ENCODE data around the gene PARS2.
A peak's percentile ranks its signal among the peaks of the same experiment; 100 is the strongest.

The PARS2 gene

DNA sequence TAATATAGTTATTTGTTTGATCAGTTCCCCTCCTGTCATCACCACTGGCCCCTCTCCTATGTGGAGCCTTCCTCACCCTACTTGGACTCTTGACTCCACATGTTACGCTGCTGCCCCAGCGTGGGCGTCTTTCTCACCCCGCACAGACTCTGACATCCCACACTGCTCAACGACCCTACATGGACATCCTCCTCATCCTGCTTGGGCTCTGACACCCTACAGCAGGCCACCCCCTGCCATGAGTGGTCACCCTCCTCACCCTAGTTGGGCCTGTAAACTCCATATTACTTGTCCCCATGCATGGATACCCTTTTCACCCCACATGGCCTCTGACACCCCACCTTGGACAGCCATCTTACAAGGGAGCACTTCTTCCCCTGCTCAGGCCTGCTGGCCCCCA is 27.6 kb downstream of the PARS2 start:
- no peak for DNase-seq (ENCODE audit: low read depth in 2 of 2)

DNA sequence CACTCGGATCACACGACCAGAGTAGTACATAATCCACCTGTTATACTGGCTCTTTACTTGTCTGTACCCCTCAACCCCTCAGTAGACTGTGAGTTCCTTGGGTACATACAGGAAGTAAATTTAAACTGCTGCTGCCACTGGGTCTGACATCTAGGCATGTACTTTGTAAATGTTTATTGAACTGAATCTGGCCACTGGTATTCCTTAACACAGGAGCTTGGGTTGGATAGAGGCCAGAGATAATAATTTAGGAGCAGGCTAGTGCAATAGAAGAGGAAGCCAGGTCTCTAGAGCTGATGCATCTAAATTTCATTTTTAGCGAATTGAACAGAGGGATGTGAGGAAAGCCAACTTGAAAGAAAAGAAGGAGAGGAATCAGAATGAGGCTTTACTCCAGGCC is 36.3 kb downstream of the PARS2 start:
- no peak for DNase-seq (ENCODE audit: low read depth in 2 of 2)

DNA sequence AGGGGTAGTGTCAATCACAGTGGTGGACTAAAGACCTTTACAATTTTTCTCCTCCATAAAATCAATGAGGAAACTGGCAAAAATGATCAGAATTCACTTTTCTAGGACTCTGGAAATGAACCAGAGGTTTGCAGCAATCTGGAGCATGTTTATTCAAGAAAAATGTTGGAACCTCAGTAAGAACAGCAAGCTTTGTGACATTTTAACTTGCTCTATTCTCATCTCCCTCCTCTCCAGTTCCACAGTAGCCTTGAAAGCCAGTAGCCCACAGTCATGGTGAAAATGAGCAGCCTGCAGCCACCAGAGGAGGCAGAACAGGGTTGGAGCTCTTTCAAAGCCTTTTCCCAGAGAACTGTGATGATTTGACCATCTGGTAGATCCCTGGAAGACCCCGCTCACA is 39.6 kb downstream of the PARS2 start:
- DNase-seq (ENCODE audit: low read depth in 2 of 2), result no peak

DNA sequence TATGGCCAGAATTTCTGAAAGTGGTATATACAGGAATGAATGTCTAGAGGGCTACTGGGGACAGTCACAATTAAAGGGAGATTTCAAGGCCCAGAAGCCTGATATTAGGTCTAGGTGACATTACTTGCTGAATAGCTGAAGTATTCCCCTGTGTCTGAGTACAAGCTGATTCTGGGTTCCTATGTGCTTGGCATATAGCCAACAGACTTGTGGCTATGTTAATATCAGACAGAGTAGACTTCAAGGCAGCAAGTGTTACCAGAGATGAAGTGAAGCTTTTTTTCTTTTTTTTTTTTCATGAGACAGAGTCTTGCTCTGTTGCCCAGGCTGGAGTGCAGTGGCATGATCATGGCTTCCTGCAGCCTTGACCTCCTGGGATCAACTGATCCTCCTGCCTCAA is 40.3 kb downstream of the PARS2 start:
- no peak for DNase-seq (ENCODE audit: low read depth in 2 of 2)

DNA sequence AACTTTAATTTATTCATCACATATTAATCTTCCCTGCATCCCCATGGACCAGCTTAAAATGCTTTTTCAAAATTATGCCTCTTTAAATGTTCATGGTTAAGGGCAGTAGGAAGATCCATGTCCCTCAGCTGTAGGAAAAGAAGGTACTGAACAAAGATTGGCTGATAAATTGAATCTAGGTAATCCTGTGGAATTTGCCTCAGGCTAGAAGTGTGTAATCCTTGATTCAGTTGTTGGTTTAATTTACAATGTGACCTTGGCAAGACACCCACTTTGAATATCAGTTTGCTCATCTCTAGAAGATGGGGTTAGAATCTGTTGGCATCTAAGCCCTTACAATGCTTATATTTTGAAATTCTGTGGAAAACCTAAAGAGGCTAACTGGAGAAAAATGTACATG is 42.6 kb downstream of the PARS2 start:
- DNase-seq (ENCODE audit: low read depth in 2 of 2), result no peak

DNA sequence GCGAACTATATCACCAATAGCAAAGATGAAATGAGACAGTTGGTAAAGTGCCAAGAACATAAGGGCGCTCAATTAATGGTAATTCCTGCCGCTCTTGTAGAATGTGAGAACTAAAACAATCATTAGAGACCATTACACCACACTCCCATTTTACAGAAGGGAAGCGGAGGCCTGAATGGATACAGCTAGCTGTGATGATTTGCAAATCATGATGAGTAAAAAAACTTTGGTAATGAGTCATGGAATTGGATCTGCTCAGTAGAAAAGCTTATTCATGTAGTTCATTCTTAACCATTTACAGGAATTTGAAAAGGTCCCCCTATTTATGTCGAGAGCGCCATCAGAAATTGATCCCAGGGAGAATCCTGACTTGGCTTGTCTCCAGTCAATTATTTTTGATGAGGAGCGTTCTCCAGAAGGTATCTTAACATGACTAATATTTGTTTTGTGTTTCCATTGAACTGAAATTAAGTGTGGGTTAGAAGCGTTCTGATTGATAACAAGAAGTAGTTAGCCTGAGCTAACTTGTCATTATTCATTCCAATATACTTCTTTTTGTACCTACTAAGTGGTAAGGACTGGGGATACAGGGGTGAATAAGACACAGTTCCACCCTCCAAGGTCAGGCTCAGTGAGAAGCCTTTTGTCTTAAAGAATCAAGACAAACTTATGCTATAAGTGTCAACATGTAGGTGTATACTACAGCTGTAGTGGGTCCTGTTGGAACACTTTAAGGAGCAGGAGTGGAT is 47.9 kb downstream of the PARS2 start:
- peak in 1 of 2 donors; percentile 3 for DNase-seq (ENCODE audit: low read depth in 2 of 2)

DNA sequence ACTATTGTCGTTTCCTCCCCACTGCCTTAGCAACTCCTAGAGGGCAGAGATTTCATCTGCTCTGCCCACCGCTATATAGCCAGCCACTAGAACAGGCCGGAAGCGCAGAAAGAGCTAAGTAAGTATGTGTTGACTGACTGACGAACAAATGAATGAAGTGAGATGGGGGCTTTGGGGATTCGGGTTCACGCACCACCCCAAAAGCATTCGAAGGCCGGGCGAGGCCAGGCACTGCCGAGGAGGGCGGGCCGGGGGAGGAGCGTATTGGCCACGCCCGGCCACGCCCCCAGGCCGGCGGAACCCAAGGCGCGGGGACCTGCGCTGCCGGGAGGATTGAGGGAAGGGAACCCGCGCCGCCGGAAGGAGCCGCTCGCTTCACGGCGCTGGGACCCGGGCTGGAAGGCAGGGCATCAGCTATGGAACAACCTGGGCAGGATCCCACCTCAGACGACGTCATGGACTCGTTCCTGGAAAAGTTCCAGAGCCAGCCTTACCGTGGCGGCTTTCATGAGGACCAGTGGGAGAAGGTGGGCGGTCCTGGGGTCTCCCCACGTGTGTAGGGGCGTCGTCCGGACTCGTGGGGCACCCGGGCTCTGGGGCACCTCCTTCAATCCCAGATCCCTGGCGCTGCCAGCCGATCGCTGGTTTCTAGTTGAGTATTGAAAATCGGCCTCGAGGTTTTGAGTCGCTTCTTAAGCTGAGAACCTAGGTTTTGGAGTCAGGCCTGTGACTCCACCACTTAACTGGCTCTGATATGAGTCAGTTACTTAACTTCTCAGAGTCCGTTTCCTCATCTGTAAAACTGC is 48.6 kb downstream of the PARS2 start, which contains the start of gene TTC4:
Gene TTC4 (plus strand): TSS at position 369 of the 806 bp plus-strand sequence. CDS start 48 bp downstream, at position 417.
- peak; percentile 72 to 79 for DNase-seq (ENCODE audit: low read depth in 2 of 2)

DNA sequence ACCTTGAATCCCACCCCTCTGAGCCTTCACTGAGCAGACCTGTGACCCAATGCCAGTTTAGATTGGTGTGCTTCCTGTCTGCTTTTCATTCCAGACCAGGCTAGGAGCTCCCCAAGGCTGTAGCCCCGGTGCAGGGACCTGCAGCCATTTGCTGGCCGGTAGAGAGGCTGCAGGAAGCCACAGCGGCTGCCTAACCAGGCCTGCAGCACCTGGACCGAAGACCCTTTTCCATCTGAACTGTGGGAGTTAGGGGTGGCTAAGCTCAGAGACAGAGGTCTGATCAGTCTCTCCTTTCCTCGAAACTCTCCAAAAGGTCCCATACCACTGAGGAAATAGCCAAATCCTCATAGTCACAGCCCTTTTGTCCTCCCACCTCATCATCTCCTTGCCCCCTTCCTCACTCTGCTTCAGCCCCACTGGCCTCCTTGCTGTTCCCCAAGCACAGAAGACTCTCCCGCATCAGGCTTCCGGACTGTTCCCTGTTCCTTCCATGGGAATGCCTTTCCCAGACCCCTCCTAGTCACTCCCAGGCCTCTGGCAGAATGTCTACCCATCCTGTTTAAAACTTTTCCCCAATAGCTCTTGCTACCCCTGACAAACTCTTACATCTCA is 49.3 kb downstream of the PARS2 start:
- DNase-seq (ENCODE audit: low read depth in 2 of 2), result no peak

DNA sequence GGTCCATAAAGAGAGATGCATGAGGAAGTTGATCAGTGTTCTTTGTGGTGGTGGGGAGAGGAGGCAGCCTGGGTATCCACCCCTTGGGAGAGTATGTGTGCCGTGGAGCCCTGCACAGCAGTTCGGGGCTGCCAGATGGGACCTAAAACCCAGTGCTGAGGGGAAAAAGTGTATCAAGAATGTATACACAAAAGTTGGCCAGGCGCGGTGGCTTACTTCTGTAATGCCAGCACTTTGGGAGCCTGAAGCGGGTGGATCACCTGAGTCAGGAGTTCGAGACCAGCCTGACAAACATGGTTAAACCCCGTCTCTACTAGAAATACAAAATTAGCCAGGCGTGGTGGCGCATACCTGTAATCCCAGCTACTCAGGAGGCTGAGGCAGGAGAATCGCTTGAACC is 52.8 kb downstream of the PARS2 start:
- DNase-seq (ENCODE audit: low read depth in 2 of 2), result no peak

DNA sequence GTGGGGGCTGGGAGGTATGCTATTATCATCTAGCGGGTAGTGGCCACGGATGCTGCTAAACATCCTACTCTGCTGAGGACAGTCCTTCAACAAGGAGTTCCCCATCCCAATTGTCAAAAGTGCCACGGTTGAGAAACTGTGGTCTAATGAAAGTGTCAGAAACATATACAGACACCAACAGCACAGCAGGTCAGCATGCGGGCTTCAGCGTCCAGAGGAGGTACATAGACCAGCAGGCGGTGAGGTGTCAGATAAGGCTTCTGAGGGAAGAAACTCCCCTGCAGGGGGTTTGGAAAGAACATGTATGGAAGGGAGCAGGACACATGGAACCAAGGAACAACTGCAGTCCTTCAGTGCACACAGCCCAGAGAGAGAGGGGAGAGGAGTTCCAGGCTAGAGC is 53.5 kb downstream of the PARS2 start:
- no peak for DNase-seq (ENCODE audit: low read depth in 2 of 2)

DNA sequence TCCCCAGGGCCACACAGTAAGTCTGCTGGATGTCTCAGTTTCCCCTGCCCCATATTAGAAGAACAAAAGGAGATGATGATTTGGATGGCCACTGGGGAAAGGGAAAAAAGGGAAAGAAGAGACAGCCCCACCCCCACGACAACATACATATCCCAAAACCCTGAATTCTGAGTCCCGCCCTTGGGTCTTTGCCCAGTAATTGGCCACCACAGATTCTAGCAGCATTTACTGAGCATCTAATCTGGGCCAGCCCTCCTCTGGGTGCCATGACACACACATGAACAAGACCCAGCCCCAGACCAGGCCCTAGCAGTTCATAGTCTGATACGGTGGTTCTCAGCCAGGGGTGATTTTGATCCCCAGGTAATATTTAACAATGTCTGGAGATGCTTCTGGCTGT is 53.9 kb downstream of the PARS2 start:
- DNase-seq (ENCODE audit: low read depth in 2 of 2), result no peak

DNA sequence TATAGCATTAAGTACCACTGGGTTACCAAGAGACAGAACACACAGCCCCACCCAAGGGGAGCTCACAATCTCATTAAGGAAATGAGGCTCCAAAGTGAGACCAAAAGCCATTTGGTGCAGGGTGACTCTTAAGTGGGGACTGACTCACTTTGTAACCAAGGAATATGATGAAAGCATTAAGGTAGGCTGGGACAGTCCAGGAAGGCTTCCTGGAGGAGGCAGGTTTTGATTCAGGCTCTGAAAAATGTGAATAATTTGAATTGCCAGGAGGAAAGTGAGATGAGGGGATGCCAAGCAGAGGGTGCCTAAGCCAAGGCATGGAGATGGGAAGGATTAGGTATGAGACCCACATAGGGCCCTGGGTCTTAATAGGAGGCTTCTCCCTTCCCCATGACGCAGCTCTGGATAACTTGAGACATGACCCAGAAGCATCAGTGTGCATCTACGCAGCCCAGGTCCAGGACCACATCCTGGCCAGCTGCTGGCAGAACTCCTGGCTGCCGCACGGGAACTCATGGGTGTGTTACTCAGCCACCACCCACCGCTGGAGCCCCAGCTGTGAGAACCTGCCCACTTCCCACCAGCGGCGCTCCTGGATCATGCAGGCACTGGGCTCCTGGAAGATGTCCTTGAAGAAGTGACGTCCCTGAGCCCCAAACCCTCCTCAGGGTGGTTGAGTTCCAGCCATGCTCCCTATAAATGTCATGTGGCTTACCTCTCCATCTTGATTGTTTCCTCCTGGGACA is 54.6 kb downstream of the PARS2 start:
- no peak for DNase-seq (ENCODE audit: low read depth in 2 of 2)

DNA sequence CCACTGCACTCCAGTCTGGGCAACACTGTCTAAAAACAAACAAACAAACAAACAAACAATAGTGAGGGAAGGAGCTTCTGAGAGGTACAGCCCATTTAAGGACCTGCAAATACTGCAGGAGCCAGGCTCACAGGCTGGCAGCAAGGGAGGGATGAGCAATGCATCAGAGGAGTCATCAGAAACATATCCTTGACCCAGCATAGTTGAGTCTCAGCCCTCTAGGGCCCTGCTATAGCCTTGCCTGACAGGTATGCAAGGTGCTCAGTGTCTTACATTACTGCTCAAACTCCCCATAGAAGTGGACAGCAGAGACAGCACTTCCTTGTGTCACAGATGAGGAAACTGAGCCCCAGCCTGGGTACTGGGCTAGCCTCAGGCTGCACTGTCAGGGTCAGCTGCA is 55.9 kb downstream of the PARS2 start:
- DNase-seq (ENCODE audit: low read depth in 2 of 2), result no peak
